H1 (cell line): Measurements from ENCODE around the gene RIMS1. TPM values are rescaled to one million over a fixed set of nuclear protein-coding genes. Genes with fewer than 3 reads are reported as not detected.

ENCODE experiments used
- CTCF ChIA-PET: fragments of 300-600 bp; sonication (Branson Sonifier 250); formaldehyde crosslinking; loops from one replicate; lab custom pipeline; 2021; ENCODE audit not compliant: partially characterized antibody; lab: Charles Lee
- POLR2A ChIA-PET: fragments of 300-600 bp; sonication (Branson Sonifier 250); formaldehyde crosslinking; loops from one replicate; lab custom pipeline; 2021; ENCODE audit warnings: inconsistent platforms; ENCODE audit not compliant: partially characterized antibody; lab: Charles Lee
- DNase-seq, 2 experiments: peaks; one replicate each; pipeline versions ENCODE4 v3.0.0 to v3.0.0-alpha.2; 2010 to 2022; ENCODE audit warnings: low spot score in 2 of 2, low read depth in 1 of 2, mixed read lengths in 1 of 2
- FAIRE-seq: peaks from 2 replicates; lab custom pipeline; 2011; peaks lifted over from hg19 to GRCh38; lab: Jason Lieb, UNC
- H2AFZ ChIP-seq: 2 replicates; pipeline ENCODE4 v1.8.1; 2012; ENCODE audit warnings: low read length, inconsistent platforms
- H2AK5ac ChIP-seq: 2 replicates; pipeline ENCODE4 v1.6.1; 2013; ENCODE audit warnings: low read depth, low read length
- H2BK120ac ChIP-seq: replicated peaks from 2 replicates; pipeline ENCODE3; 2013; ENCODE audit warnings: low read depth, low read length, inconsistent platforms
- H2BK12ac ChIP-seq: 2 replicates; pipeline ENCODE4 v1.6.1; 2013; ENCODE audit warnings: low read depth, low read length
- H2BK15ac ChIP-seq: 2 replicates; pipeline ENCODE4 v1.6.1; 2013; ENCODE audit warnings: low read length
- H2BK20ac ChIP-seq: 2 replicates; pipeline ENCODE4 v1.6.1; 2013; ENCODE audit warnings: low read length
- H2BK5ac ChIP-seq: 2 replicates; pipeline ENCODE4 v1.6.1; 2013; ENCODE audit warnings: low read depth, low read length
- H3K14ac ChIP-seq: 2 replicates; pipeline ENCODE4 v1.6.1; 2013; ENCODE audit warnings: inconsistent platforms; ENCODE audit not compliant: insufficient read length
- H3K18ac ChIP-seq: 2 replicates; pipeline ENCODE4 v1.6.1; 2013; ENCODE audit warnings: low read length; ENCODE audit errors: extremely low read depth
- H3K23ac ChIP-seq: 2 replicates; pipeline ENCODE4 v1.6.1; 2013; ENCODE audit warnings: inconsistent platforms; ENCODE audit not compliant: insufficient read length
- H3K23me2 ChIP-seq: 2 replicates; pipeline ENCODE4 v1.6.1; 2013; ENCODE audit warnings: low read depth, low read length
- H3K27ac ChIP-seq: 2 replicates; pipeline ENCODE4 v1.6.1; 2011; ENCODE audit warnings: low read depth, low read length, inconsistent platforms
- H3K27me3 ChIP-seq, 4 experiments: replicated peaks in 1 of 4; 1 replicate in 1 of 4; 2 replicates in 3 of 4; pipeline versions ENCODE4 v1.6.1 to v1.8.1; 2011 to 2013; ENCODE audit warnings: low read length in 3 of 4, mild to moderate bottlenecking in 3 of 4, inconsistent platforms in 2 of 4, mixed read lengths in 2 of 4, moderate library complexity in 1 of 4; ENCODE audit not compliant: control insufficient read depth in 3 of 4, insufficient read depth in 3 of 4; ENCODE audit errors: extremely low read depth in 1 of 4
- H3K36me3 ChIP-seq, 4 experiments: 2 replicates each; pipeline versions ENCODE4 v1.6.1 to v1.8.1; 2011 to 2013; ENCODE audit warnings: mild to moderate bottlenecking in 4 of 4, low read length in 3 of 4, moderate library complexity in 2 of 4, control low read depth in 1 of 4, inconsistent platforms in 1 of 4; ENCODE audit not compliant: insufficient read depth in 4 of 4, control insufficient read depth in 2 of 4
- H3K4ac ChIP-seq: replicated peaks from 2 replicates; pipeline ENCODE3; 2013; ENCODE audit warnings: low read length, low read depth, mixed read lengths, inconsistent platforms; ENCODE audit not compliant: insufficient read length
- H3K4me1 ChIP-seq, 4 experiments: replicated peaks in 1 of 4; 1 replicate in 1 of 4; 2 replicates in 3 of 4; pipeline versions ENCODE4 v1.6.1 to v1.8.1; 2011 to 2013; ENCODE audit warnings: low read length in 3 of 4, inconsistent platforms in 2 of 4, mixed read lengths in 1 of 4; ENCODE audit not compliant: insufficient read depth in 4 of 4, control insufficient read depth in 3 of 4
- H3K4me2 ChIP-seq, 2 experiments: 2 replicates each; pipeline versions ENCODE4 v1.6.1 to v1.8.1; 2011 to 2013; ENCODE audit warnings: low read depth in 2 of 2, low read length in 2 of 2, control low read depth in 1 of 2, inconsistent platforms in 1 of 2, mild to moderate bottlenecking in 1 of 2; ENCODE audit not compliant: insufficient read depth in 1 of 2
- H3K4me3 ChIP-seq, 4 experiments: fragments of 200-600, 300-600 bp in 1 of 4; sonication (generic), shearing (Covaris generic), sonication (Bioruptor Twin) in 1 of 4; 2 replicates each; pipeline versions ENCODE4 v1.5.1 to v1.8.1; 2011 to 2016; ENCODE audit warnings: low read length in 4 of 4, low read depth in 3 of 4, control low read depth in 2 of 4, inconsistent platforms in 2 of 4, mild to moderate bottlenecking in 2 of 4, mixed read lengths in 1 of 4, moderate library complexity in 1 of 4; ENCODE audit not compliant: insufficient read depth in 2 of 4; ENCODE audit errors: extremely low read depth in 1 of 4
- H3K56ac ChIP-seq: replicated peaks from 2 replicates; pipeline ENCODE3; 2013; ENCODE audit warnings: low read depth, mild to moderate bottlenecking, mixed read lengths, low read length, inconsistent platforms; ENCODE audit not compliant: insufficient read length
- H3K79me1 ChIP-seq: 2 replicates; pipeline ENCODE4 v1.6.1; 2013; ENCODE audit warnings: low read depth, low read length, control low read depth
- H3K79me2 ChIP-seq, 2 experiments: 2 replicates each; pipeline versions ENCODE4 v1.6.1 to v1.8.1; 2012 to 2013; ENCODE audit warnings: low read length in 2 of 2, mild to moderate bottlenecking in 2 of 2, inconsistent platforms in 1 of 2; ENCODE audit not compliant: insufficient read depth in 2 of 2, control insufficient read depth in 1 of 2
- H3K9ac ChIP-seq, 4 experiments: replicated peaks in 1 of 4; 1 replicate in 1 of 4; 2 replicates in 3 of 4; pipeline versions ENCODE4 v1.6.1 to v1.8.1; 2011 to 2013; ENCODE audit warnings: low read depth in 3 of 4, low read length in 3 of 4, control low read depth in 2 of 4, mild to moderate bottlenecking in 2 of 4, moderate library complexity in 2 of 4, inconsistent platforms in 1 of 4; ENCODE audit errors: extremely low read depth in 1 of 4
- H3K9me3 ChIP-seq, 2 experiments: 2 replicates each; pipeline versions ENCODE4 v1.6.1 to v1.8.1; 2012 to 2013; ENCODE audit warnings: mild to moderate bottlenecking in 2 of 2, moderate library complexity in 2 of 2, control low read depth in 1 of 2, inconsistent platforms in 1 of 2, low read depth in 1 of 2, low read length in 1 of 2, mixed read lengths in 1 of 2; ENCODE audit not compliant: insufficient read depth in 2 of 2
- H4K20me1 ChIP-seq, 2 experiments: replicated peaks in 1 of 2; 2 replicates each; pipeline versions ENCODE3 to v1.8.1; 2011 to 2013; ENCODE audit warnings: inconsistent platforms in 2 of 2, low read length in 2 of 2, mild to moderate bottlenecking in 1 of 2; ENCODE audit not compliant: insufficient read depth in 2 of 2, control insufficient read depth in 1 of 2
- H4K5ac ChIP-seq: 2 replicates; pipeline ENCODE4 v1.6.1; 2013; ENCODE audit warnings: low read length, low read depth, mixed read lengths, inconsistent platforms; ENCODE audit not compliant: insufficient read length
- H4K8ac ChIP-seq: 2 replicates; pipeline ENCODE4 v1.8.0; 2013; ENCODE audit warnings: mild to moderate bottlenecking, moderate library complexity, low read length, inconsistent platforms; ENCODE audit not compliant: insufficient read depth; ENCODE audit errors: extremely low read depth
- H4K91ac ChIP-seq: replicated peaks from 2 replicates; pipeline ENCODE3; 2013; ENCODE audit warnings: low read length, mixed read lengths, inconsistent platforms; ENCODE audit not compliant: insufficient read length
- CHD2 ChIP-seq: IDR thresholded peaks from 2 replicates; pipeline ENCODE4 v1.6.1; 2012; ENCODE audit warnings: low read length, improper control_type of control experiment
- SP1 ChIP-seq: IDR thresholded peaks from 2 replicates; pipeline ENCODE4 v1.6.1; 2011; ENCODE audit warnings: low read depth, low read length
- WGBS, 2 experiments: shearing (Covaris generic) in 1 of 2; methylation state at CpG; one replicate each; pipeline versions ENCODE4 v1.1.6 to v1.1.7; 2013 to 2015; ENCODE audit warnings: low lambda C conversion rate in 2 of 2, mixed read lengths in 2 of 2, inconsistent platforms in 1 of 2, low coverage in 1 of 2, missing lambda C conversion rate in 1 of 2; ENCODE audit not compliant: insufficient replicate concordance in 2 of 2, insufficient coverage in 1 of 2, insufficient read length in 1 of 2; ENCODE audit errors: extremely low coverage in 1 of 2, missing lambda C conversion rate in 1 of 2; 5-methylcytosine and 5-hydroxymethylcytosine counted together
- polyA plus RNA-seq, 7 experiments: library from polyadenylated mRNA; depleted of rRNA in 3 of 7; stranded (reverse) in 5 of 7; unstranded in 2 of 7; fragments of >200 nt in 5 of 7; fragments of 200-250 nt in 2 of 7; gene quantifications; 1 replicate in 5 of 7; 2 replicates in 1 of 7; 4 replicates in 1 of 7; pipeline versions ENCODE4 v1.2.1 to v1.2.3, GENCODE V29; 2011 to 2013; ENCODE audit warnings: missing spikeins in 2 of 7, mixed read lengths in 2 of 7
- total RNA-seq: library from RNA; stranded (reverse); fragmentation: NEBNext Ultra II Directional; extraction: Animal tissue kit (Norgen Biotek cat#: 25700); gene quantifications from 2 replicates; pipeline ENCODE4 v1.2.1, GENCODE V29; 2021

The RIMS1 gene
- total and polyA plus RNA-seq, 2 of the 8 experiments (the other 6 are each of a cell fraction or from before 2014, with no cell fraction given), result 0.63 to 2.3 TPM

DNA sequence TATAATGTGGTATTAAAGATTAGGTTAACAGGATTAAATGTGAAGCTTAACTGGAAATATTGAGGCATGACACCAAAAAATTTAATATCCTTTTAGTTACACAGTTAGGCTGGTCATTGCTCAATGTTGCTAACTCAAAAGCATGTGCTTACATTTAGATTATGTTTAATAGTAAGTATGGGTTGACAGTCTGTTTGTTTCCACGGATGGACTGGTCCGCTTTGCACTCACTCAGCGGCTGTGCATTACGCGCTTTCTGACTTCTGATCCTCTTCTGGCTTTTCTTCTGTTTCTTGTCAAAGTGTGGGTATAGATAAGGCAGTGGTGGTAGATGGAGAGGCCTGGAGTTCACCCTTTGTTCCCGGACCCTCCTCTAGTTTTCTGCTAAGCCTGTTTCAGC, 174.9 kb downstream of the RIMS1 start:
- Histone ChIP-seq H3K79me1 (no peaks in the 10 kb centered on the region), H4K8ac (no peak overlapping the region), H3K18ac (no peak overlapping the region), H3K14ac (no peak overlapping the region), H3K23me2 (no peaks in the 10 kb centered on the region), H4K91ac (no peak overlapping the region), H3K9ac (no peak overlapping the region), H2AFZ (no peak overlapping the region), H2BK120ac (no peak overlapping the region), H3K4me3 (no peak overlapping the region), H2AK5ac (no peak overlapping the region)
- WGBS, 2 experiments, result 87% methylated on average over 6 of the region's 6 CpGs; no CpG with 5 or more reads in 1 of the 2 experiments
- TF ChIP-seq SP1, result no peak
- TF ChIP-seq CHD2, result no peak
- TF ChIP-seq, all 59 proteins: peak for 0
- no peaks in the 10 kb centered on the region for H4K20me1 ChIP-seq
- FAIRE-seq, result no peak
- no peak for DNase-seq
- H2BK5ac ChIP-seq, result no peak overlapping the region
- H3K79me2 ChIP-seq, result no peaks in the 10 kb centered on the region
- H3K27me3 ChIP-seq, result no peaks in the 10 kb centered on the region
- POLR2A ChIA-PET, result no interaction called here
- no peak overlapping the region for H2BK15ac ChIP-seq
- H3K23ac ChIP-seq, result no peak overlapping the region
- H4K5ac ChIP-seq, result no peak overlapping the region
- CTCF ChIA-PET, result interaction anchor here (0.8 kb wide), 1 partner anchor 20 kb away, joined by 3 read pairs; no protein-coding TSS in a partner anchor
- no peaks in the 10 kb centered on the region for H3K9me3 ChIP-seq
- H3K4me1 ChIP-seq, result peaks cover 0 to 5% (median 0%) of the 10 kb centered on the region in 4 experiments; a peak in 1 of 7 replicates
- no peak overlapping the region for H3K27ac ChIP-seq
- no peak overlapping the region for H3K4ac ChIP-seq
- H3K56ac ChIP-seq, result no peak overlapping the region
- no peak overlapping the region for H2BK12ac ChIP-seq
- no peak overlapping the region for H2BK20ac ChIP-seq
- no peaks in the 10 kb centered on the region for H3K36me3 ChIP-seq
- no peak overlapping the region for H3K4me2 ChIP-seq
